ENCODE data around the gene FLT4.

The FLT4 gene

GRCh38 chr5:180649297-180650039 lies at the start of gene FLT4:
Gene FLT4 (minus strand): TSS chr5:180649600. CDS start chr5:180649545, 55 bp downstream.
- no peak for TF ChIP-seq CTCF (IDR thresholded peaks at IDR 0.05; ENCODE audit: borderline replicate concordance, insufficient read depth, low read depth, low read length)
- no peak within 1 kb of the TSS for H3K4me3 ChIP-seq (ENCODE audit: low read depth, low read length)

- no peak overlapping the region for H3K4me3 ChIP-seq (ENCODE audit: low read depth, low read length)
- TF ChIP-seq CTCF (IDR thresholded peaks at IDR 0.05; ENCODE audit: borderline replicate concordance, insufficient read depth, low read depth, low read length) = no peak
These were observed 49.6 kb upstream of the FLT4 start for GRCh38 chr5:180699042-180699441.

- no peak for TF ChIP-seq CTCF (IDR thresholded peaks at IDR 0.05; ENCODE audit: borderline replicate concordance, insufficient read depth, low read depth, low read length)
- H3K4me3 ChIP-seq (ENCODE audit: low read depth, low read length) = no peak overlapping the region
These were observed 46.7 kb upstream of the FLT4 start for GRCh38 chr5:180696116-180696515.

GRCh38 chr5:180692429-180692828 lies 43.0 kb upstream of the FLT4 start:
- no peak for TF ChIP-seq CTCF (IDR thresholded peaks at IDR 0.05; ENCODE audit: borderline replicate concordance, insufficient read depth, low read depth, low read length)
- H3K4me3 ChIP-seq (ENCODE audit: low read depth, low read length) = no peak overlapping the region

GRCh38 chr5:180691046-180691445 lies 41.6 kb upstream of the FLT4 start:
- no peak overlapping the region for H3K4me3 ChIP-seq (ENCODE audit: low read depth, low read length)
- TF ChIP-seq CTCF (IDR thresholded peaks at IDR 0.05; ENCODE audit: borderline replicate concordance, insufficient read depth, low read depth, low read length) = no peak

GRCh38 chr5:180690562-180690961 lies 41.2 kb upstream of the FLT4 start:
- no peak overlapping the region for H3K4me3 ChIP-seq (ENCODE audit: low read depth, low read length)
- TF ChIP-seq CTCF (IDR thresholded peaks at IDR 0.05; ENCODE audit: borderline replicate concordance, insufficient read depth, low read depth, low read length) = no peak

GRCh38 chr5:180689775-180690174 lies 40.4 kb upstream of the FLT4 start:
- H3K4me3 ChIP-seq (ENCODE audit: low read depth, low read length) = no peak overlapping the region

More at GRCh38 chr5:180689775-180690174, 40.4 kb upstream of the FLT4 start:
- TF ChIP-seq CTCF (IDR thresholded peaks at IDR 0.05; ENCODE audit: borderline replicate concordance, insufficient read depth, low read depth, low read length) = no peak
